Caco-2 (cell line): ENCODE data around the gene STAT5B. TPM values are rescaled to one million over a fixed set of nuclear protein-coding genes. Genes with fewer than 3 reads are reported as not detected.

ENCODE experiments used
- BruUV-seq: library from RNA; stranded (reverse); fragments of 400-500 nt; replicated peaks from 2 replicates; lab custom pipeline; 2021; lab: Mats Ljungman, UMichigan
- CTCF ChIA-PET: fragments of 300-600 bp; sonication (Branson Sonifier 250); formaldehyde crosslinking; loops from one replicate; lab custom pipeline; 2022; ENCODE audit warnings: antibody characterized with exemption; lab: Charles Lee
- POLR2A ChIA-PET: fragments of 300-600 bp; sonication (Branson Sonifier 250); formaldehyde crosslinking; loops from one replicate; lab custom pipeline; 2022; ENCODE audit warnings: antibody characterized with exemption; lab: Charles Lee
- DNase-seq, 2 experiments: peaks; one replicate each; pipeline versions ENCODE4 v3.0.0 to v3.0.0-alpha.2; 2020 to 2022
- H3K27me3 ChIP-seq: replicated peaks from 2 replicates; pipeline ENCODE4 v1.6.0; 2011; ENCODE audit warnings: low read length; ENCODE audit not compliant: control insufficient read depth, insufficient read depth
- H3K36me3 ChIP-seq: 2 replicates; pipeline ENCODE4 v1.5.1; 2011; ENCODE audit warnings: low read length; ENCODE audit not compliant: control insufficient read depth, insufficient read depth
- H3K4me1 ChIP-seq: fragments of 250-450 bp; sonication (Bioruptor Pico); 2 replicates; pipeline ENCODE4 v1.5.1; 2020; ENCODE audit warnings: mild to moderate bottlenecking
- H3K4me3 ChIP-seq: 2 replicates; pipeline ENCODE4 v1.5.1; 2011; ENCODE audit warnings: low read depth, mild to moderate bottlenecking, control low read depth, low read length
- H3K9me3 ChIP-seq: fragments of 250-450 bp; sonication (Bioruptor Pico); 2 replicates; pipeline ENCODE4 v1.5.1; 2020; ENCODE audit warnings: mild to moderate bottlenecking, moderate library complexity
- H3K27ac Mint-ChIP-seq: one replicate; pipeline ENCODE4 v1.8.0; 2022; ENCODE audit warnings: mixed read lengths; ENCODE audit not compliant: unreplicated experiment
- H3K27me3 Mint-ChIP-seq: one replicate; pipeline ENCODE4 v1.8.0; 2022; ENCODE audit warnings: mixed read lengths; ENCODE audit not compliant: insufficient read depth, unreplicated experiment
- H3K36me3 Mint-ChIP-seq: one replicate; pipeline ENCODE4 v1.8.0; 2022; ENCODE audit warnings: mild to moderate bottlenecking, mixed read lengths; ENCODE audit not compliant: insufficient read depth, unreplicated experiment
- H3K4me1 Mint-ChIP-seq: one replicate; pipeline ENCODE4 v1.8.0; 2022; ENCODE audit warnings: low read depth, mixed read lengths; ENCODE audit not compliant: unreplicated experiment
- H3K4me3 Mint-ChIP-seq: one replicate; pipeline ENCODE4 v1.8.0; 2022; ENCODE audit warnings: mild to moderate bottlenecking, moderate library complexity, mixed read lengths; ENCODE audit not compliant: unreplicated experiment
- H3K9me3 Mint-ChIP-seq: one replicate; pipeline ENCODE4 v1.8.0; 2022; ENCODE audit warnings: mixed read lengths; ENCODE audit not compliant: unreplicated experiment
- intact Hi-C: fragments of 100-400 bp; cut with micrococcal nuclease; formaldehyde crosslinking; loops from one replicate; pipeline ENCODE4 v1.10.0; 2022; ENCODE audit not compliant: unreplicated experiment
- total RNA-seq: library from RNA; stranded (reverse); gene quantifications from 2 replicates; pipeline ENCODE4 v1.2.3, GENCODE V29; 2022
- TF ChIP-seq, protein P1 (sequence below), 2 experiments: fragments of 200-600 bp in 1 of 2; IDR thresholded peaks; 1 replicate in 1 of 2; 2 replicates in 1 of 2; pipeline versions ENCODE4 v1.5.1 to v1.8.0; 2011 to 2022; ENCODE audit warnings: antibody characterized with exemption in 1 of 2, control low read depth in 1 of 2, inconsistent platforms in 1 of 2, low read depth in 1 of 2, low read length in 1 of 2, mild to moderate bottlenecking in 1 of 2, moderate library complexity in 1 of 2; ENCODE audit not compliant: insufficient read depth in 1 of 2, severe bottlenecking in 1 of 2, unreplicated experiment in 1 of 2

STAT5B gene
- total RNA-seq, 1 experiment from 2014 or later = 46.9 TPM

- Histone ChIP-seq H3K9me3 (no peaks in the 10 kb centered on the region), H3K4me1 (peaks cover 11% of the 10 kb centered on the region), H3K4me3 (no peak overlapping the region), H3K27me3 (no peaks in the 10 kb centered on the region), H3K36me3 (no peaks in the 10 kb centered on the region)
- ChIA-PET POLR2A (no interaction called here), CTCF (interaction anchor here (0.6 kb wide), 1 partner anchor 13 kb away, joined by 3 read pairs; no protein-coding TSS in a partner anchor)
- Mint-ChIP-seq H3K9me3 (no peaks in the 10 kb centered on the region), H3K27me3 (no peaks in the 10 kb centered on the region), H3K4me3 (no peak overlapping the region), H3K36me3 (peaks cover 46% of the 10 kb centered on the region), H3K4me1 (peaks cover 13% of the 10 kb centered on the region), H3K27ac (peak overlapping the region; percentile 1)
- TF ChIP-seq, protein P1, sequence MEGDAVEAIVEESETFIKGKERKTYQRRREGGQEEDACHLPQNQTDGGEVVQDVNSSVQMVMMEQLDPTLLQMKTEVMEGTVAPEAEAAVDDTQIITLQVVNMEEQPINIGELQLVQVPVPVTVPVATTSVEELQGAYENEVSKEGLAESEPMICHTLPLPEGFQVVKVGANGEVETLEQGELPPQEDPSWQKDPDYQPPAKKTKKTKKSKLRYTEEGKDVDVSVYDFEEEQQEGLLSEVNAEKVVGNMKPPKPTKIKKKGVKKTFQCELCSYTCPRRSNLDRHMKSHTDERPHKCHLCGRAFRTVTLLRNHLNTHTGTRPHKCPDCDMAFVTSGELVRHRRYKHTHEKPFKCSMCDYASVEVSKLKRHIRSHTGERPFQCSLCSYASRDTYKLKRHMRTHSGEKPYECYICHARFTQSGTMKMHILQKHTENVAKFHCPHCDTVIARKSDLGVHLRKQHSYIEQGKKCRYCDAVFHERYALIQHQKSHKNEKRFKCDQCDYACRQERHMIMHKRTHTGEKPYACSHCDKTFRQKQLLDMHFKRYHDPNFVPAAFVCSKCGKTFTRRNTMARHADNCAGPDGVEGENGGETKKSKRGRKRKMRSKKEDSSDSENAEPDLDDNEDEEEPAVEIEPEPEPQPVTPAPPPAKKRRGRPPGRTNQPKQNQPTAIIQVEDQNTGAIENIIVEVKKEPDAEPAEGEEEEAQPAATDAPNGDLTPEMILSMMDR (IDR thresholded peaks at IDR 0.05; ENCODE audit: insufficient read depth in 1 of 2, low read depth in 1 of 2, low read length in 1 of 2, severe bottlenecking in 1 of 2, unreplicated experiment in 1 of 2) = no peak
- BruUV-seq = no TSS peak
- intact Hi-C loops = no loop called here
- no peak for DNase-seq
Measured at GRCh38 chr17:42202159-42202558, 74.0 kb downstream of the STAT5B start.

DNA sequence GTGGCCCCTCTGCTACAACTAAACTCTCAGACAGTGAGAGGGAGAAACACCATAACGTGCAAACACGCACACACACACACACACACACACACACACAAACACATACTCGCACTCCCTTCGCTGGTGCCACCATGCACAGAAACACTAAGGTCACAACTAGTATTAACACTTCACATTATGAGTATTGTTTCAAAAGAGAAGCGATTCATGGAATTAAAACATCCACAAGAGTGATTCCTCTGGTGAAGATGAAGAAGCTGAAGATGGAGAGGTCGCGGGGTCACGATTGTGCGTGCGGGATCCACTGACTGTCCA lies 74.8 kb downstream of the STAT5B start:
- no peaks in the 10 kb centered on the region for H3K36me3 ChIP-seq
- H3K4me3 Mint-ChIP-seq = peak overlapping the region; percentile 11
- no peaks in the 10 kb centered on the region for H3K9me3 ChIP-seq
- POLR2A ChIA-PET = no interaction called here
- intact Hi-C loops = no loop called here
- no peaks in the 10 kb centered on the region for H3K27me3 ChIP-seq
- no peak for DNase-seq
- H3K4me1 Mint-ChIP-seq = peaks cover 13% of the 10 kb centered on the region
- CTCF ChIA-PET = interaction anchor here (0.6 to 1.8 kb wide), 2 partner anchors 12 to 17 kb away, joined by 3 to 10 read pairs; partner anchors contain the start of gene HCRT
- H3K27ac Mint-ChIP-seq = peak overlapping the region; percentile 1
- no TSS peak for BruUV-seq
- no peak overlapping the region for H3K4me3 ChIP-seq
- peaks cover 48% of the 10 kb centered on the region for H3K36me3 Mint-ChIP-seq
- peaks cover 11% of the 10 kb centered on the region for H3K4me1 ChIP-seq
- no peaks in the 10 kb centered on the region for H3K9me3 Mint-ChIP-seq
- H3K27me3 Mint-ChIP-seq = no peaks in the 10 kb centered on the region
- TF ChIP-seq, protein P1 (IDR thresholded peaks at IDR 0.05; ENCODE audit: insufficient read depth in 1 of 2, low read depth in 1 of 2, low read length in 1 of 2, severe bottlenecking in 1 of 2, unreplicated experiment in 1 of 2) = no peak

- H3K36me3 Mint-ChIP-seq = peaks cover 48% of the 10 kb centered on the region
- H3K9me3 Mint-ChIP-seq = no peaks in the 10 kb centered on the region
- DNase-seq = no peak
- no peak overlapping the region for H3K4me3 ChIP-seq
- no peaks in the 10 kb centered on the region for H3K27me3 Mint-ChIP-seq
- peak overlapping the region; percentile 11 for H3K4me3 Mint-ChIP-seq
- CTCF ChIA-PET = interaction anchor here (1.8 kb wide), 1 partner anchor 16 kb away, joined by 10 read pairs; the partner anchor contains the start of gene HCRT
- TF ChIP-seq, protein P1 (IDR thresholded peaks at IDR 0.05; ENCODE audit: insufficient read depth in 1 of 2, low read depth in 1 of 2, low read length in 1 of 2, severe bottlenecking in 1 of 2, unreplicated experiment in 1 of 2) = no peak
- no peaks in the 10 kb centered on the region for H3K9me3 ChIP-seq
- H3K27me3 ChIP-seq = no peaks in the 10 kb centered on the region
- intact Hi-C loops = no loop called here
- H3K36me3 ChIP-seq = no peaks in the 10 kb centered on the region; the same call in 1 of the 2 replicates
- H3K27ac Mint-ChIP-seq = peak overlapping the region; percentile 1
- BruUV-seq = TSS peak; percentile 31
- peaks cover 13% of the 10 kb centered on the region for H3K4me1 Mint-ChIP-seq
- POLR2A ChIA-PET = interaction anchor here (0.6 kb wide), 1 partner anchor 40 kb away, joined by 16 read pairs; no protein-coding TSS in a partner anchor
- peaks cover 11% of the 10 kb centered on the region for H3K4me1 ChIP-seq
Measured at GRCh38 chr17:42200706-42201457, 75.3 kb downstream of the STAT5B start.
